OCI-LY7 (cell line): Measurements from ENCODE around the gene MCRIP2.

ENCODE experiments used
- EZH2phosphoT487 ChIP-seq: fragments of 200-600 bp; sonication (generic); IDR thresholded peaks from 2 replicates; pipeline ENCODE4 v1.6.1; 2018; ENCODE audit warnings: low read depth, borderline replicate concordance, mild to moderate bottlenecking, mixed run types, antibody characterized with exemption, low read length, moderate library complexity, mixed read lengths
- TF ChIP-seq, protein P1 (sequence below): fragments of 200-600 bp; sonication (generic); conservative IDR thresholded peaks from 2 replicates; pipeline ENCODE4 v1.5.1; 2014; ENCODE audit warnings: mild to moderate bottlenecking, antibody characterized with exemption, low read length, moderate library complexity, mixed read lengths

DNA sequence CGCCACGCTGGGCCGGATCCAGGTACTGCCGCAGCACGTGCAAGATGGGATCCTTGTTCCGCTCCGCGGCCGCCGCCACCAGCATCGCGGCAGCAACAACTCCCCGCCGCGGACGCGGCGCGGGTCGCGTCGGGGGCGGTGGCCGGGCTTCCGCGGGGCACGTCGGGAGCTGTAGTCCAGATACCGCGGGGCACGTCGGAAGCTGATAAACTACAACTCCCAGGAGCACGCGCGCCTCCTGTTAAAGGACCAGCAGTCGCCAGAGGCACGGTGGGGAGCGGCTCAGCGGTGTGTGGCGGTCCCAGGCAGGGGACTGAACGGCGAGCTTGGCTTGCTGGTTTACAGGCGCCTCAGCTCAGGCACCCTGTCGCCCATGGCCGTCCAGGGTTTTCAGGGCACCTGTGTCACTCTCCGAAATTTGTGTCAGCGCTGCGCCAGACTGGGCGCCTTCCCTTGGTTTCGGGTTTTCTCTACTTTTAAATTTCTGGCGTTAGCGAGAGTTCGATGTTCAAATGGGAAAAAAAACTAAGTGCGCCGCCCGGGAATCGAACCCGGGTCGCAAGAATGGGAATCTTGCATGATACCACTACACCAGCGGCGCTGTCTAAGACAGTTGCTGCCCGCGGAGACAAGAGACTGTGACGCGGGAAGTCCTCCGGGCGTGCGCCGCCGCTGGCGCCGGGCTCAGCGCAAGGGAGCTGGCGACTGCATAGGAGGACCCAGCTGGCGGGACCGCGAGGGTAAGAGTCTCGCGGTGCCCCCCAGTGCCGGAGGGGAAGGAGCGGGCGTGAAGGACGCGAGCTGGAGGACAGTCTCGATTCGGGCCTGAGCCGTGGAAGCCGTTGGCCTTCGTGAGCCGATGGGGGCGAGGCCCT lies 5.2 kb upstream of the MCRIP2 start, which contains the start of gene METTL26:
- TF ChIP-seq, protein P1, sequence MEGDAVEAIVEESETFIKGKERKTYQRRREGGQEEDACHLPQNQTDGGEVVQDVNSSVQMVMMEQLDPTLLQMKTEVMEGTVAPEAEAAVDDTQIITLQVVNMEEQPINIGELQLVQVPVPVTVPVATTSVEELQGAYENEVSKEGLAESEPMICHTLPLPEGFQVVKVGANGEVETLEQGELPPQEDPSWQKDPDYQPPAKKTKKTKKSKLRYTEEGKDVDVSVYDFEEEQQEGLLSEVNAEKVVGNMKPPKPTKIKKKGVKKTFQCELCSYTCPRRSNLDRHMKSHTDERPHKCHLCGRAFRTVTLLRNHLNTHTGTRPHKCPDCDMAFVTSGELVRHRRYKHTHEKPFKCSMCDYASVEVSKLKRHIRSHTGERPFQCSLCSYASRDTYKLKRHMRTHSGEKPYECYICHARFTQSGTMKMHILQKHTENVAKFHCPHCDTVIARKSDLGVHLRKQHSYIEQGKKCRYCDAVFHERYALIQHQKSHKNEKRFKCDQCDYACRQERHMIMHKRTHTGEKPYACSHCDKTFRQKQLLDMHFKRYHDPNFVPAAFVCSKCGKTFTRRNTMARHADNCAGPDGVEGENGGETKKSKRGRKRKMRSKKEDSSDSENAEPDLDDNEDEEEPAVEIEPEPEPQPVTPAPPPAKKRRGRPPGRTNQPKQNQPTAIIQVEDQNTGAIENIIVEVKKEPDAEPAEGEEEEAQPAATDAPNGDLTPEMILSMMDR: no peak
- TF ChIP-seq EZH2phosphoT487: no peak
